ENCODE measurements around the gene OSCP1. TPM values are rescaled to one million over a fixed set of nuclear protein-coding genes. Genes with fewer than 3 reads are reported as not detected.

OSCP1 gene
- total RNA-seq, 4 donors from 2014 or later = 7.0 to 9.7 (median 8.2) TPM

Small RNA genes within 50 kb of the gene (small RNA-seq; reads per million reads assigned to genes)
- gene RNU4-27P (not detected), gene SNORA63C (3.6 reads per million, percentile 66 among the genes with 10 or more reads in this experiment)

Other genes starting within 250 kb of the OSCP1 start
- gene THRAP3, start 226.0 kb downstream of the OSCP1 start, total RNA-seq = 10 to 100 TPM; 85.7 to 96.5 (median 87.6) TPM
- gene SH3D21, start 144.1 kb downstream of the OSCP1 start, total RNA-seq = 1 to 10 TPM in 2 of 4 donors, under 1 TPM in 2; 0.66 to 3.4 (median 1.5) TPM
- 10 to 100 TPM; 19.2 to 96.0 (median 73.8) TPM for gene EVA1B, start 126.8 kb downstream of the OSCP1 start, total RNA-seq
- 10 to 100 TPM; 19.7 to 40.7 (median 26.8) TPM for gene STK40, start 64.5 kb downstream of the OSCP1 start, total RNA-seq
- 10 to 100 TPM; 39.4 to 53.5 (median 45.6) TPM for gene LSM10, start 52.5 kb downstream of the OSCP1 start, total RNA-seq
- gene MRPS15, start 13.9 kb upstream of the OSCP1 start, total RNA-seq = 10 to 100 TPM; 64.1 to 91.0 (median 85.1) TPM
- 10 to 100 TPM; 17.5 to 62.7 (median 21.3) TPM for gene CSF3R, start 32.5 kb upstream of the OSCP1 start, total RNA-seq